Mammary epithelial cell (primary cell): ENCODE measurements around the gene CALCR.

Experiments
- EZH2 ChIP-seq: IDR thresholded peaks from 2 replicates; pipeline ENCODE4 v1.6.1; 2012; ENCODE audit warnings: low read length, inconsistent platforms, borderline replicate concordance
- TF ChIP-seq, protein P1 (sequence below), 2 donors: IDR thresholded peaks in 1 of 2; conservative IDR thresholded peaks in 1 of 2; 2 replicates each; pipeline ENCODE4 v1.5.1; 2011 to 2012; ENCODE audit warnings: inconsistent platforms in 2 of 2, low read length in 2 of 2, mild to moderate bottlenecking in 2 of 2, control low read depth in 1 of 2, low read depth in 1 of 2; ENCODE audit not compliant: insufficient read depth in 1 of 2; ENCODE audit errors: extremely low read depth in 1 of 2

DNA sequence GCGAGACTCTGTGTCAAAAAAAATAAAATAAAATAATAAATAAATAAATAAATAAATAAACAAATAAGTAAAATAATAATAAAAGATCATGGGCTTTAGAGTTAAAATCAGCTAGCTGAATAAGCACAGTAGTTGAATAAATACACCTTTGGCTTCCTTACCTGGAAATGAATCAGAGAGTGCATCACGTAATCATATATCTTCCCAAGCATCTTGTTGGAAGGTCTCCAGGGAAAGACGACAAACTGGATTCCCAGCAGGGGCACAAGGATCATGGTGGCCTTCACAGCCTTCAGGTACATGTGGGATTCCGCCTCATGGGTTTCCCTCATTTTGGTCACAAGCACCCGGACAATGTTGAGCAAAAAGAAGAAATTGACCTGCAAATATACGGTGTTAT lies 138.7 kb downstream of the CALCR start:
- TF ChIP-seq, protein P1, sequence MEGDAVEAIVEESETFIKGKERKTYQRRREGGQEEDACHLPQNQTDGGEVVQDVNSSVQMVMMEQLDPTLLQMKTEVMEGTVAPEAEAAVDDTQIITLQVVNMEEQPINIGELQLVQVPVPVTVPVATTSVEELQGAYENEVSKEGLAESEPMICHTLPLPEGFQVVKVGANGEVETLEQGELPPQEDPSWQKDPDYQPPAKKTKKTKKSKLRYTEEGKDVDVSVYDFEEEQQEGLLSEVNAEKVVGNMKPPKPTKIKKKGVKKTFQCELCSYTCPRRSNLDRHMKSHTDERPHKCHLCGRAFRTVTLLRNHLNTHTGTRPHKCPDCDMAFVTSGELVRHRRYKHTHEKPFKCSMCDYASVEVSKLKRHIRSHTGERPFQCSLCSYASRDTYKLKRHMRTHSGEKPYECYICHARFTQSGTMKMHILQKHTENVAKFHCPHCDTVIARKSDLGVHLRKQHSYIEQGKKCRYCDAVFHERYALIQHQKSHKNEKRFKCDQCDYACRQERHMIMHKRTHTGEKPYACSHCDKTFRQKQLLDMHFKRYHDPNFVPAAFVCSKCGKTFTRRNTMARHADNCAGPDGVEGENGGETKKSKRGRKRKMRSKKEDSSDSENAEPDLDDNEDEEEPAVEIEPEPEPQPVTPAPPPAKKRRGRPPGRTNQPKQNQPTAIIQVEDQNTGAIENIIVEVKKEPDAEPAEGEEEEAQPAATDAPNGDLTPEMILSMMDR (conservative IDR thresholded peaks at IDR 0.05 in 1 of 2, IDR thresholded peaks at IDR 0.05 in 1 of 2; ENCODE audit: extremely low read depth in 1 of 2, insufficient read depth in 1 of 2, low read depth in 1 of 2, low read length in 2 of 2): no peak
- no peak for TF ChIP-seq EZH2
